Activated CD8-positive, alpha-beta memory T cell treated with anti-CD3 and anti-CD28 coated beads, Interleukin-2, amount 50 U/mL, for 1 hour (primary cell): ENCODE data around the gene NKIRAS1.
A peak's percentile ranks its signal among the peaks of the same experiment; 100 is the strongest.

Source experiments
- DNase-seq: peaks from one replicate; pipeline ENCODE4 v3.0.0-alpha.2; 2020; ENCODE audit errors: extremely low read depth

Gene NKIRAS1

GRCh38 chr3:23916886-23917678 is at the start of gene NKIRAS1, which contains the start of gene RPL15:
Gene NKIRAS1, minus strand, starts transcription at chr3:23916990. Its CDS starts 6,086 bp downstream, at chr3:23910904.
Gene RPL15, plus strand, starts transcription at chr3:23917132. Its CDS starts 728 bp downstream, at chr3:23917860.
- DNase-seq, result peak; percentile 94

- no peak for DNase-seq
These were observed 49.5 kb upstream of the NKIRAS1 start for GRCh38 chr3:23966328-23966727.

GRCh38 chr3:23964537-23965235 is 47.9 kb upstream of the NKIRAS1 start:
- no peak for DNase-seq

GRCh38 chr3:23961913-23962312 is 45.1 kb upstream of the NKIRAS1 start:
- no peak for DNase-seq

GRCh38 chr3:23961066-23961465 is 44.3 kb upstream of the NKIRAS1 start:
- no peak for DNase-seq

- DNase-seq, result no peak
These were observed 43.9 kb upstream of the NKIRAS1 start for GRCh38 chr3:23960649-23961048.

GRCh38 chr3:23959135-23959900 is 42.5 kb upstream of the NKIRAS1 start:
- no peak for DNase-seq

- no peak for DNase-seq
These were observed 39.9 kb upstream of the NKIRAS1 start for GRCh38 chr3:23956701-23957100.

- DNase-seq, result no peak
These were observed 37.4 kb upstream of the NKIRAS1 start for GRCh38 chr3:23954144-23954543.

GRCh38 chr3:23953523-23953922 is 36.7 kb upstream of the NKIRAS1 start:
- no peak for DNase-seq

GRCh38 chr3:23952646-23953045 is 35.9 kb upstream of the NKIRAS1 start:
- DNase-seq, result no peak

GRCh38 chr3:23950293-23950692 is 33.5 kb upstream of the NKIRAS1 start:
- DNase-seq, result no peak

GRCh38 chr3:23949784-23950183 is 33.0 kb upstream of the NKIRAS1 start:
- no peak for DNase-seq

GRCh38 chr3:23948761-23949160 is 32.0 kb upstream of the NKIRAS1 start:
- no peak for DNase-seq

- DNase-seq, result peak; percentile 83
These were observed 29.3 kb upstream of the NKIRAS1 start for GRCh38 chr3:23945913-23946687.

- no peak for DNase-seq
These were observed 28.8 kb upstream of the NKIRAS1 start for GRCh38 chr3:23945663-23945912.

- peak; percentile 42 for DNase-seq
These were observed 28.3 kb upstream of the NKIRAS1 start, which contains the start of gene NR1D2 for GRCh38 chr3:23944861-23945662. Gene NR1D2, plus strand, starts transcription at chr3:23945286. Its CDS starts 293 bp downstream, at chr3:23945579.

- DNase-seq, result no peak
These were observed 27.4 kb upstream of the NKIRAS1 start for GRCh38 chr3:23944007-23944783.

- DNase-seq, result no peak
These were observed 25.8 kb upstream of the NKIRAS1 start for GRCh38 chr3:23942546-23942945.

- DNase-seq, result no peak
These were observed 24.6 kb upstream of the NKIRAS1 start for GRCh38 chr3:23941440-23941839.
